HG03139 (cell line): ENCODE results near the gene CCND2.

ENCODE experiments used
- ATAC-seq: cut with Tn5 transposase; IDR thresholded peaks from one replicate; pipeline ENCODE4 v1.9.1; 2021; ENCODE audit not compliant: unreplicated experiment

The CCND2 gene

DNA sequence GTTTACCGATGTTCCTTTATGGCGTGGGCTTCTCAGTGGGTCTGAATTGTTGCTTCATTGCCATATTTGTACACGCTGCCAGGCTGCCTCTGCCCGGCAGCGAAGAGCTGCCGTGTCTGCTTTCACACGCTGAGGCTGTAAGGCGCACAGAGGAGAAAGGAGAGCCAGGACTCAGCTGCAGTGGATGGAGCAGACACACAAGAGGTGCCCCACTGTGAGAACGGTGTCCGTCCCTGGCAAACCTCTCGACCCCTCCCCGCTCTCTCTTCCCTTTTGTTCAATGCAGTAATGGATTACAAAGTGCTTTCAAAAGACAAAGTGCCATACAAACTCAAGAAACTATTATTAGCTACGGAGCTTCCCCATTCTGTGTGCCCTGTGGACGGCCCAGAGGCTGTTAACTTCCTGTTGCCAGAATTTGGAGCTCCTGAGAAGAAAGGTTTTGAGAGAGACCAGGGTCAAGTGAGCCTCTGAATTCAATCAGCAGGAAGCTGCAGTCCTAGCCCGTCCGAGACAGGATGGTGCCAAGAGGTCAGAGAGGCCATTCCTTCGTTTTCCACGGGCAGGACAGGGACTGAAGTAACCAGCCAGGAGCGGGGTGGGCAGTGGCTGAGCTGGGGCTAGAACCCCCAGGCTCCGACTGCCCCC lies 15.8 kb downstream of the CCND2 start:
- ATAC-seq: no peak

DNA sequence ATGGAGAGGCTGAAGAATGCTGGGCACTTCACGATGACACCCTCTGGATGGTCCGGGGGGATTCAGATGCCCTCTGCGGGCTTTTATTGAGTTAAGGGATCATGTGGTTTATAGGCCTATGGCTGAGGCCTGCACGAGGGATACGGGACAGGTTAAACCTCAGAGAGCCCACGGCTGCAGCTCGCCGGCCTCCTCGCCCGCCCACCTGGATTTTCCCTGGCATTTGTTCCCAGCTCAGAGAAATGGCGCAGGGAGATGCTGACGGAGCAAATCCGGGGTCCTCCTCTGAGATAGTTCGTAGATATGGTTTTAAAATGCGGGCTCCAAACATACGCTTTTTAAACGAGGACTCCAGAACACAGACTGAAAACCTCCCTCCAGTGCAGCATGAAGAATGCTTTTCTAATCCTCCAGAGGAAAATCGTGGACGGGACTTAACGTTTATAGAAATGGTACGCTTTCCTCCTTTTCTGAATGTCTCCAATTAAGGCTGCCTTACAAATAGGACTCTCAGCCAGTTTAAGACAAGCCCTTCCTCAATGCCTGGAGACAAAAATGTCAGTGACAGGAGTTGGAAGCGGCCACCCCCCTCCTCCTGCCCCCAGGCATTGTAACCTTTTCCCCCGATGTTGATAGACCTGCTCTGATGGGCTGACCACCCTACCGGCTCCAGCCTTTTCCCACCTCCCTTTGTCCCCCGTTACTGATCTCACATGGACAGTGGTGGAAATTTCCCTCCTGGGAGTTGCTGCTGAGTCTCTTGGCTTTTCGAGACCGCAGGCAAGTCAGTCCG lies 16.6 kb downstream of the CCND2 start:
- ATAC-seq: no peak

DNA sequence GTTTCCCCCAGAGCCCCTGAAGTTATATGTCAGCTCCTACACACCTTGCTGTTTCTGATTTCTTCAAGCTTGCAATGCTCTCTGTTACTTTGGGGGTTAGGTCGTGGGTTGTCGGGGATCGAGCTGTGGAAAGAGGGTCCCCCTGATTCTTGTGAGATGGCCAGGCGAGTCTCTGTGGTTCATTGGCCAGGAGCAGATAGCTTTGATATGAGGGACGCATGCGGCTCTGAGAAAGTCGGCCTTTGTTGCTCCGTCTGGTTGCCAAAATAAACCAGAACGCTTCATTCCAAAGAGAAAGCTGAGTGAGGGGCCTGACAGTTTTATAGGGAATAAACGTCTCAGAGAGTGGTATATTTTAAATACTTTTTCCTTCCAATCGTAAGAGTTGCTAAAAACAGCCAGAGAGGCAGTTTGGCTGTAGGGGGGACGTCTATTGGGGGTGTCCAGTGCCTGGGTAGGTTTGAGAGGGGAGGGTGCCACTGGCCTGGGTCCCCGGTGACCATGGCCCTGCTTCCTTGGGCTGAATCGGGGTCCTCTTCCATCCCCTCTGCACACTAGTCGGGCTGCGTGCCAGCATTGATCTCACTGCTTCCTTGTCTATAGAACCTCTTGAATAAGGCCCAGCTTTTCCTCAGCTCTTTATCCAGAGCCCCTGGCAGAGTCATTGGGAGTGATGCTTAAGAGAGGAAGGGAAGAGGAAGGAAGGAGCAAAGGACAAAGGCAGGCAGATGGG lies 18.9 kb downstream of the CCND2 start:
- no peak for ATAC-seq

DNA sequence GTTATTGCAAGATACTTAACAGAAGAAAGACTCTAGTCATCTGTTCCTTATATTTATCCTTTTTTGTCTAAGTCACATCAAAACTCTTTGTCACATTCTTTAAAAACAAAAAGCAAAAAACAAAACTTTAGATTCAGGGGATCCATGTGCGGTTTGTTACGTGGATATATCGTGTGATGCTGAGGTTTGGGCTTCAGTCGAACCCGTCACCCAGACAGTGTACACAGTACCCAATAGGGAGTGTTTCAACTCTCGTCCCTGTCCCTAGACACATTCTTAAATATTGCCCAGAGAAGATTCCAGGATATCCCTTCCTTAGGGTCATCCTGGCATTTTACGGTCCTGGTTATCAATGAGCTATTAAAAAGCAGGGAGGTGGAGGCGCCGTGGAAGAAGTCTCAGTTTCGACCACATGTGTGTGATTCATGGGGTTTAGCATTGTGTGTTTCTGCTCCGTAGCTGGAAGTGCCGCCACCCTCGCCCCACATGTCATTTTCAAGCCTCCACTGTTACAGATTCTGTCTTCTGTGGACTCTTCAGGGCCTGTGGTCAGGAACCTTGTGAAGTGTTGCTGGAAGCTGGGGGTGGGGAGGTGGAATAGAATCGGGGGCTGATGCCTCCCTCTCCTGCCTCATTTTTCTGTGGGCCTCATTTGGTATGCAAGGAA lies 19.9 kb downstream of the CCND2 start:
- ATAC-seq: no peak

DNA sequence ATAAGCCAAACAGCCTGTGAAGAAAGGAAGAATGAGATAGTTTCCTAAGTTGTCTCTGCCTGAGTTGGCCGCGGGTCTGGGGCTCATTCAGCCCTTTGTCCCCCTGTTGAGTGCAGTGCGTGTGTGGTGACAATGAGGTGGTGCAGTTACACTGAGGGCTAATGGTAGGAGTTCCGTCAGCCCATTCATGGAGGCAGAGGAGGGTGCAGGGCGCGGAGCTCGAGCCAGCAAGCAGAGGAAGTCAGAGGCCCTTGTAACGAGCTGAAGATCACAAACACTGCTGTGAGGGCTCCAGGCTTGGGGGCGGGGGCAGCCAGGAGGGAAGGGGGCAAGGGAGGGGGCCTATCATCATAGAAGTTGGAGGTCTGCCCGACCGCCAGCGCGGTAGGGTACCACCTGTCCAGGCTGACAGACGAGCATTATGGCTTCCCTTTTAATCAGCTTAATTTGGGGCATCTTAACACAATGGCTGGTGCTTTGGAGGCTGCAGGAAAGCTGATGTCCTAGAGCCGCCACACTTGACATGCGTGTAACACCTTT lies 20.5 kb downstream of the CCND2 start:
- no peak for ATAC-seq

DNA sequence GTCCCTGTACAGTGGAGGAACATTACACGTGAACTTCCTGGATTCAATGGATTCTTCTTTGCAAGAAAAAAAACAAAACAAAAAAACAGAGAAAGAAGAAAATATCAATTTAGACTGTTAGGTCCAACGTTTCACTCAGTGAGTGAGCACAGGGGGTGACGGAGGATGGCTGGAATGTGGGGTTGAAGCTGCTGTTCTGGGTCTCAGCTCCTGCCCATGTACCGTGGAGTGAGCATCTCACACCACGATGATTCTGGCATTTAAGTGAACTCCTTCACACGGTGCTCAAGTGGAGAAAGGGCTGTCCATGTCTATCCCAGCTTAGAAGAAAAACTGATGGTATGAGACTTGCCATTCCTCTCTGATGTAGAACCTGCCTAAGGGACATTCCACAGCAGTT lies 23.2 kb downstream of the CCND2 start:
- no peak for ATAC-seq

DNA sequence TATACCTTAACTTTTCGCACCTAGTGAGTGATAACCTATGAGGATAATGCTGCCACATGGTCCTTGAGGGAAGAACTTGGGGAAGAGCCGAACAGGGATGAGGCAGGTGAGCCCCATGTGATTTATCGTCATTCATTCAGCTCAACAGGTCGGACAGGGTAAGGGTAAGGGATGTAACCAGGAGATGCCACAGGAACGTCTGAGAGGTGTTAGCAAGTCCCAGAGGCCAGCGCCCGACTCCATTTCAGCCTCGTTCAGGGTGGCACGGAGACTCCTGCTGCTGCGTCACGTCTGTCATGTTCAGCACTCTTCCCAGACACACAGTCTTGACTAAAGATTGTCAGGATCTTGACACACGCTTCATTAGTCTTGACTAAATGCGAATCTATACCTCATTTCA lies 24.1 kb downstream of the CCND2 start:
- ATAC-seq: no peak

DNA sequence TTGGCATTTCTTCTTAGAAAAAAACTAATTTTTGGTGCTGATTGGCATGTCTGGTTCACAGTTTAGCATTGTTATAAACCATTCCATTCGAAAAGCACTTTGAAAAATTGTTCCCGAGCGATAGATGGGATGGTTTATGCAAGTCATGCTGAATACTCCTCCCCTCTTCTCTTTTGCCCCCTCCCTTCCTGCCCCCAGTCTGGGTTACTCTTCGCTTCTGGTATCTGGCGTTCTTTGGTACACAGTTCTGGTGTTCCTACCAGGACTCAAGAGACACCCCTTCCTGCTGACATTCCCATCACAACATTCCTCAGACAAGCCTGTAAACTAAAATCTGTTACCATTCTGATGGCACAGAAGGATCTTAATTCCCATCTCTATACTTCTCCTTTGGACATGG lies 27.3 kb downstream of the CCND2 start:
- ATAC-seq: no peak

DNA sequence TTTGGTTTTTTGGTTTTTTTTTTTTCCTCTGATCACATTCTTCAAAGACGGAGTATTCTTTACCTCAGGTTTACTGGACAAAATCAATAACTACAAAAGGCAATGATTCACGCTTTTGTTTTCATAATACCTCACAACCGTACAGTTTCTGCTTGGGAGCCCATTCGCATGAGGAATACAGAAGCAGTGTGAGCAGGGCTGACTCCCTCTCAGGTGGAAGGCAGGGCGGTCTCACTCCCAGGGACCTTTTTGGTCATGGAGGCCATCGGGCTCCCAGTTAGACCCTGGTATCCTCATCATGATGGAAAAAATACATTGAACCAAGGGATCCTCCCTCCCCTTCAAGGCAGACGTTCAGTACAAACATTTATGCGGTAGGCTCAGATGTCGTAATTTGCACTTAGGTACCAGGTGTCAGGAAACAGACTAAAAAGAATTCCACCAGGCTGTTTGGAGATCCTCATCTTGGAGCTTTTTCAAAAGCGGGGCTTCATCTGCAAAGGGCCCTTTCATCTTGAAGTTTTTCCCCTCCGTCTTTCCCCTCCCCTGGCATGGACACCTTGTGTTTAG lies 28.5 kb downstream of the CCND2 start:
- ATAC-seq: no peak

DNA sequence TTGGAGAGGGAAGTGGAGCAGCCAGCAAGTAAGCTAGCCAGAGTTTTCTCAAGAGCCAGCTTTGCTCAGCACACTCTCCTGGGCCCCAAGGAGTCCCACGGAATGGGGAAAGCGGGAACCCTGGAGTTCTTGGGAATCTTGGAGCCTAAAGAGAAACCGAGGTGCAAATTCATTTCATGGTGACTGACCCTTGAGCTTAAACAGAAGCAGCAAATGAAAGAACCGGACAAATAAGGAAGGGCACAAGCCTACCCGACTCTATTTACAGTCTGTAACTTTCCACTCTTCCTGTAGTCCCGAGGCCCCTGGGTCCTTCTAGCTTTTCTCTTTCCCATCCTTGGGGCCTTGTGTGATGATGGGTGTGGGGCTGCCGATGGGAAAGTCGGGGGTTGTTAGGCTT lies 29.3 kb downstream of the CCND2 start:
- ATAC-seq: no peak

DNA sequence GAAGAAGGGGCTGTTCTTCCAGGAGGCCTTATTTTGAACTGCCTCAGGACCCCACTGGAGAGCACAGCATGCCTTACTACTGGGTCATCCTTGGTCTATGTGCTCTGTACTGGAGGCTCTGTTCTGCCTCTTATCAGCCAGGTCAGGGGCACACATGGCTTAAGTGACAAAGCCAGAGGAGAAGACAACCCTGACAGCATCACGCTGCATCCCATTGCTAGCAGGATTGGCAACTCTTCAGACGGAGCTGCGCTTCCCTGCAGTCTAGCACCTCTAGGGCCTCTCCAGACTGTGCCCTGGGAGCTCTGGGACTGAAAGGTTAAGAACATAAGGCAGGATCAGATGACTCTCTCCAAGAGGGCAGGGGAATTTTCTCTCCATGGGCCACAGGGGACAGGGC lies 30.2 kb downstream of the CCND2 start:
- no peak for ATAC-seq

DNA sequence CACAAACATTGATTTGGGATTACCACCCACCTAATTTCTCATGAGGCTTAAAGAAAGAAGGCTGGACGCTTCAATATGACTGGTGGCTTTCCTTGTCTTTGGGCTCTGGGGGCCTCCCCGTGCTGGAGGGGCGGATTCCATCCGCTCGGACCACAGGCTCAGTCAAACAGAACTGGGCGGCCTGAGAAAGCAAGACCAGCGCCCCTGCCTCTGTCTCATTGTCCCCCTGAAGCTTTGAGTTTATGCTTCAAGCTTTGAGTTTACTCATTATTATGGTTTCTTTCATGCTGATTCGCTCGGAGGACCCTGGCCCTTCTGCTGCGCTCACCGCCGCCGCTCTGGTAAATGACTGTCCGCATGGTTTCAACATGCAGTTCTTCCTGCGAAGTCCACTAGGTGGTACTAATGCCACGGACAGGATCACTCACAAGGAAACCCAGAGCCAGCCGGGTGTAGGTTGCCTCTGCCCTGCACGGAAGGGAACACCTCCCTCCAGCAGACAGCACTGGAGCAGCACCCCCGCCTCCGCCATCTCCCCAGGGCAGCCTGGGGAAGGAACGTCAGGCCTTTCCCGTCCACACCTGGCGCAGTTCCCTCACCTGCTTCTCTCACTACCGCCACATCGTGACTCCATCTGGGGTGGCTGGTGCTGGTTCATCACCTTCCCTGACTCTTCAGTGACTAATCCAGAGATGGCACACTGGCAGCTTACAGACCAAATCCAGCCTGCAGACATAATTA lies 34.2 kb downstream of the CCND2 start:
- no peak for ATAC-seq

DNA sequence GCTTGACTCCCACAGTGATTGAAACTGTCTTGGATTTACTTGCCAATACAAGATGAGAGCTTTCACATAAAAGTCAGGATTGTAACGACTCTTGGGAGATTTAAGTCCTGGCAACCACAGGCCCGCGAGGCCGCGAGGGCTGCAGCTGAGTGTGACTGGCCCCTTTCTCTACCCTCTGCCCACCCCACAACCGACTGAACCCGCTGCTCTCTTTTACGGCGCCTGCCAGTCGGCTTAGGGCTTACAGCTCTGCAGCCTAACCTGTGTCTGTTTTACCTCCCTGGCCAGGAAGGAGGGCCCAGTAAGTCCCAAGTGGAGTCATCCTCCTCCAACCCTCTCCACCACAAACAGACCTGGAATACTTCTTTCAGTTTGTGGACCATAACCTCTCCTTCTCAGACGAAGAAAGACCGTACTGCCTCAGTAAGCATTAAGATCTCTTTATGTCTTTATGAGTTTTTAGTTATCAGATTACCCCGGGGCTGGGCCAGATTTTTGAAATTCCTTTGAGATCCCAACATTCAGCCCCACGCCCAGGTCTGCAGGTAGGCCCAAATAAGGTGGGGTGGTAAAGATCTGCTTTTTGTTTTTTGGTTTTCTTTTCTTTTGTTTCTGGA lies 34.9 kb downstream of the CCND2 start:
- no peak for ATAC-seq

DNA sequence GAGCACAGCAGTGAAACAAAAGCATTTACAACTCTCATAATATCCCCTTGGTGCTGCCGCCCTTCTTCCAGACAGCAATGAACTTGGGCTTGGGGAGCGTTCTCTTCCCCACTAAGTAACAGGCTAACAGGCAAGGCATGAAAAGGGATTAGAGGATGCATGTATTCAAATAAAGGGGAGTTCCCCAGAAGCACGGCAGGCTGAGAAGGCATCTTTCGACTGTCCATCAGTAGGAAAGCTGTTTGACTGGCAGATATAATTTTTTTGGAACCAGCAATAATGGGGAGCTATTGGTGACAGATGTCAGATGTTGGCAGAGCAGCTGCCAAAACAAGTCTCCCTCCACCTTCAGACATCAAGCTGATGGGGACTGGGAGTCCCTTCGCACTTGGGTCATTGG lies 38.2 kb downstream of the CCND2 start:
- no peak for ATAC-seq

DNA sequence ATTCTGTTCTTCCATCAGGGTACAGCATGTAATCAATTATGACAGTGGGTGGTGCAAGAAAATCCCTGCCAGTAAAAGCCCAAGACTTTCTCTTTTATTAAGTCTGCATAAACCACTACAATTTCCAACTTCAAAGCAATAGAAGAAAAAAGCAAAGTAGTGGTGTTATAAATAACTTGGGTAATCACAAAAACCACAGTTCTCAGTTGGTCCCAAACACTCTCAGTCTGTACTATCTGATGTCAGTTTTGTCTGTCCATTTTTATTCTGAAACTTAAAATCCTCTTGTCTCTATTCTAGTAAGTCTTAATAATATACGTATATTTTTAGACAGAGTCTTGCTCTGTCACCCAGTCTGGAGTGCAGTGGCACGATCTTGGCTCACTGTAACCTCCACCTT lies 38.7 kb downstream of the CCND2 start:
- ATAC-seq: no peak

DNA sequence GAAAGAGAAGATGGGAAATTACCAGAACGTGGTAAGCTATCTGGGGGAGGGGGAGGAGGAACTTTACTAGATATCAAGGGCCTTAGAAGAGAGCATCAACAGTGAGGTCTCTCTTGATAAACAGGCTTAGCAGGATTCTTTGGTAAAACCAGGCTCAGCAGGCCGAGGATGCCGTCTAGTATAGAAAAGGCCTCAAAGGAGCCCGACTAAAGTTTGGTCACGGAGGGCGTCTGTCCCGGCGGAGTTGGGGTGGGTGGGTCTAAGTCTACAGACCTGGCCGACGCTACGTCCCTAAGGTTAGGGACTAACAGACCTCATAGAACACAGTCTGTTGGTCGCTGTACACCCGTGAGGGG lies 46.9 kb downstream of the CCND2 start:
- peak; percentile 35 for ATAC-seq

DNA sequence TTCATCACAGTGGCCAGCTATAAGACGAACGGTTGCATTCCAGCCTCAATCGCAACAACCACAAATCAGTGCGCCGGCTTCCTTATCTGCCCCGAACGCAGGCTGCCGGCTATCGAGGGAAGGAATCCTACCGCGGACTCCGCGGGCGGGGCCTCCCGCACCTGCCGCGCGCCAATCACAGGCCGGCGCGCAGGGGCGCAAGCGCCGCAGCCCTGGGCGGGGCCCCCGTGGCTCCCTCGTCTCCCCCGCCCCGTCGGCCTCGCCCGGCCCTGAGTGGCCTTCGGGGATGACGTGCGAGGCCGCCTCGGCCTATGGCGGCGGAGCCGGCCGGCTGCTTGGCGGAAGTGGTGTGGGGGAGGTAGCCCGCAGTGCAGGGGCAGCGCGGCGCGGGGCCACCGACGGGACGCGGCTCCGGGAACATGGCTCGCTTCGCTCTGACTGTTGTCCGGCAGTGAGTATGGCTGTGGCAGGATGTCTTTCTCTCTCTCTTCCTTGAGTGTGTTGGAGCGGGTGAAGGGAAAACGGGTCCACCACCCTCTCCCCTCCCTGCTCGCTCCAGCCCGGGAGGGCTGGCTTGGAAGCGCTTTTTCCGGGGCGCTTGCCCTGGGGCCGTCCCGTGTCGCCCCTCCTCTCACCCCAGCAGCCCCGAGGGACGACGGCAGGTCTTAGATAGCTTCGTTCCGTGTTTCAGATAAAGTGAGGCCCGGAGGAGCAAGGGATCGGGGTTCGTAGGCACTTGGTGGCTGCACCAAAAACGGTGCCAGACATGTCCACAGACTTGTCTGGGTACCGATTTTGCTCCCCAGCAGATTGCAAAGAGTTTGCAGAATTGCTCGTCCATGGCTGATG lies 47.5 kb downstream of the CCND2 start, which contains the start of gene TIGAR:
Gene TIGAR, plus strand, starts transcription at position 361 of the 849 bp plus-strand sequence. Its CDS starts 59 bp downstream, at position 420.
- ATAC-seq: peak; percentile 96

DNA sequence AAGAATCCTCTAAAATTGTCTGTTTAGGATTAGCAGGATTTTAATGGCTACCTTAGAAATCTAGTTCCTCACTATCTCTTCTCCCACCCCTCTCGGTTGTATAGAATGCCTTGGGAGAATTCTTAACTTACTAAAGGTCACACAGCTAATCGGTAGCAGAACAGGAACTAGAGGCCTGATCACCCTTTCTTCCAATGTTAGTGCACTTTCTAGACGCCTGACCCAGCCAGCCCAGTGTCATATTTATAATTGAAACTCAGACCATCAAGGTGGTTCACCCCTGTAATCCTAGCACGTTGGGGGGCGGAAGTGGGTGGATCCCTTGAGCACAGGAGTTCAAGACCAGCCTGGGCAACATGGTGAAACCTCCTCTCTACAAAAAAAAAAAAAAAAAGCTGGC lies 49.2 kb downstream of the CCND2 start:
- no peak for ATAC-seq
